Large intestine (tissue), 3 donors: Measurements from ENCODE around the gene MVD. TPM values are rescaled to one million over a fixed set of nuclear protein-coding genes. Genes with fewer than 3 reads are reported as not detected.

Source experiments
- DNase-seq, 2 donors: peaks; one replicate each; pipeline versions ENCODE4 v3.0.0 to v3.0.0-alpha.2; 2013
- H3K27ac ChIP-seq: one replicate; pipeline ENCODE4 v1.5.1; 2013; ENCODE audit warnings: low read length
- H3K27me3 ChIP-seq: 2 replicates; pipeline ENCODE4 v1.6.1; 2013; ENCODE audit warnings: low read length; ENCODE audit not compliant: control insufficient read depth, insufficient read depth
- H3K36me3 ChIP-seq: 2 replicates; pipeline ENCODE4 v1.6.1; 2013; ENCODE audit warnings: low read length; ENCODE audit not compliant: control insufficient read depth, insufficient read depth
- H3K4me1 ChIP-seq: one replicate; pipeline ENCODE4 v1.6.1; 2013; ENCODE audit warnings: low read length; ENCODE audit not compliant: control insufficient read depth, insufficient read depth
- H3K4me3 ChIP-seq: one replicate; pipeline ENCODE4 v1.5.1; 2013; ENCODE audit warnings: low read length
- H3K9me3 ChIP-seq: one replicate; pipeline ENCODE4 v1.6.1; 2013; ENCODE audit warnings: mild to moderate bottlenecking, low read depth, low read length, moderate library complexity; ENCODE audit not compliant: control insufficient read depth
- WGBS: methylation state at CpG from one replicate; pipeline ENCODE4 v1.1.5; 2013; ENCODE audit warnings: low lambda C conversion rate; ENCODE audit not compliant: insufficient coverage; 5-methylcytosine and 5-hydroxymethylcytosine counted together
- polyA plus RNA-seq: library from polyadenylated mRNA; unstranded; fragments of 120-200 nt; gene quantifications from one replicate; pipeline ENCODE4 v1.2.1, GENCODE V29; 2013

The MVD gene
- polyA plus RNA-seq, 1 donor = 41.0 TPM

GRCh38 chr16:88623858-88624257 lies 39.0 kb downstream of the MVD start:
- Histone ChIP-seq H3K36me3 (peaks cover 66% of the 10 kb centered on the region), H3K9me3 (no peaks in the 10 kb centered on the region)
- no CpG with 5 or more reads among the region's 13 CpGs for WGBS

GRCh38 chr16:88622866-88623265 lies 40.0 kb downstream of the MVD start:
- Histone ChIP-seq H3K4me3 (no peak overlapping the region), H3K9me3 (no peaks in the 10 kb centered on the region), H3K36me3 (peaks cover 60% of the 10 kb centered on the region), H3K4me1 (peaks cover 10% of the 10 kb centered on the region), H3K27me3 (no peaks in the 10 kb centered on the region), H3K27ac (no peak overlapping the region)
- no CpG with 5 or more reads among the region's 29 CpGs for WGBS
- DNase-seq = no peak

More at GRCh38 chr16:88623858-88624257, 39.0 kb downstream of the MVD start:
- no peak for DNase-seq
- H3K27me3 ChIP-seq = no peaks in the 10 kb centered on the region
- H3K4me1 ChIP-seq = peaks cover 2% of the 10 kb centered on the region
- H3K27ac ChIP-seq = no peak overlapping the region
- no peak overlapping the region for H3K4me3 ChIP-seq

- Histone ChIP-seq H3K4me3 (no peak overlapping the region), H3K27me3 (no peaks in the 10 kb centered on the region), H3K9me3 (no peaks in the 10 kb centered on the region), H3K36me3 (peaks cover 57% of the 10 kb centered on the region), H3K27ac (no peak overlapping the region), H3K4me1 (peaks cover 16% of the 10 kb centered on the region)
- no peak for DNase-seq
- no CpG with 5 or more reads among the region's 19 CpGs for WGBS
Observed at GRCh38 chr16:88622125-88622524, 40.8 kb downstream of the MVD start.

GRCh38 chr16:88619859-88620815 lies 42.8 kb downstream of the MVD start:
- H3K4me3 ChIP-seq = no peak overlapping the region
- no peaks in the 10 kb centered on the region for H3K27me3 ChIP-seq
- no CpG with 5 or more reads among the region's 14 CpGs for WGBS
- peaks cover 35% of the 10 kb centered on the region for H3K4me1 ChIP-seq
- H3K9me3 ChIP-seq = no peaks in the 10 kb centered on the region
- peaks cover 47% of the 10 kb centered on the region for H3K36me3 ChIP-seq
- no peak for DNase-seq
- H3K27ac ChIP-seq = no peak overlapping the region

- Histone ChIP-seq H3K27me3 (no peaks in the 10 kb centered on the region), H3K9me3 (no peaks in the 10 kb centered on the region), H3K27ac (no peak overlapping the region), H3K4me1 (peaks cover 35% of the 10 kb centered on the region), H3K36me3 (peaks cover 40% of the 10 kb centered on the region), H3K4me3 (no peak overlapping the region)
- DNase-seq = no peak
- no CpG with 5 or more reads among the region's 19 CpGs for WGBS
Observed at GRCh38 chr16:88618956-88619667, 43.8 kb downstream of the MVD start.

GRCh38 chr16:88618182-88618955 lies 44.5 kb downstream of the MVD start:
- no CpG with 5 or more reads among the region's 20 CpGs for WGBS
- Histone ChIP-seq H3K4me3 (no peak overlapping the region), H3K9me3 (no peaks in the 10 kb centered on the region), H3K36me3 (peaks cover 38% of the 10 kb centered on the region), H3K4me1 (peaks cover 35% of the 10 kb centered on the region), H3K27ac (no peak overlapping the region), H3K27me3 (no peaks in the 10 kb centered on the region)
- DNase-seq = no peak

GRCh38 chr16:88617268-88618031 lies 45.4 kb downstream of the MVD start:
- no CpG with 5 or more reads among the region's 20 CpGs for WGBS
- H3K4me3 ChIP-seq = no peak overlapping the region
- H3K27ac ChIP-seq = peak overlapping the region; percentile 43
- H3K4me1 ChIP-seq = peaks cover 35% of the 10 kb centered on the region
- H3K9me3 ChIP-seq = no peaks in the 10 kb centered on the region
- peaks cover 36% of the 10 kb centered on the region for H3K36me3 ChIP-seq
- no peaks in the 10 kb centered on the region for H3K27me3 ChIP-seq
- peak; percentile 62 to 72 for DNase-seq

- WGBS = no CpG with 5 or more reads among the region's 12 CpGs
- H3K36me3 ChIP-seq = peaks cover 36% of the 10 kb centered on the region
- no peaks in the 10 kb centered on the region for H3K9me3 ChIP-seq
- peaks cover 35% of the 10 kb centered on the region for H3K4me1 ChIP-seq
- H3K27ac ChIP-seq = peak overlapping the region; percentile 27
- H3K27me3 ChIP-seq = no peaks in the 10 kb centered on the region
- H3K4me3 ChIP-seq = no peak overlapping the region
- no peak for DNase-seq
Observed at GRCh38 chr16:88616736-88617135, 46.2 kb downstream of the MVD start.

- WGBS = no CpG with 5 or more reads among the region's 13 CpGs
- Histone ChIP-seq H3K4me3 (no peak overlapping the region), H3K36me3 (peaks cover 38% of the 10 kb centered on the region)
Observed at GRCh38 chr16:88616320-88616719, 46.6 kb downstream of the MVD start.

More at GRCh38 chr16:88616320-88616719, 46.6 kb downstream of the MVD start:
- Histone ChIP-seq H3K27ac (peak overlapping the region; percentile 27), H3K4me1 (peaks cover 35% of the 10 kb centered on the region), H3K27me3 (no peaks in the 10 kb centered on the region), H3K9me3 (no peaks in the 10 kb centered on the region)
- peak; percentile 53 to 82 for DNase-seq
